ENCODE results near the gene RGS7.

The RGS7 gene

GRCh38 chr1:241263346-241263745, 93.7 kb downstream of the RGS7 start:
- H3K4me2 ChIP-seq (ENCODE audit: low read length) = no peak overlapping the region
- H3K79me2 ChIP-seq = no peaks in the 10 kb centered on the region
- H3K9ac ChIP-seq = no peak overlapping the region
- H3K4me1 ChIP-seq = no peaks in the 10 kb centered on the region
- no peak overlapping the region for H3K27ac ChIP-seq
- H3K36me3 ChIP-seq (ENCODE audit: control insufficient read depth, insufficient read depth, low read length) = no peaks in the 10 kb centered on the region
- H2AFZ ChIP-seq = no peak overlapping the region
- no peak overlapping the region for H3K4me3 ChIP-seq (ENCODE audit: low read depth, low read length)
- no peaks in the 10 kb centered on the region for H3K27me3 ChIP-seq (ENCODE audit: control insufficient read depth, insufficient read depth, low read length)
- no peaks in the 10 kb centered on the region for H3K9me3 ChIP-seq (ENCODE audit: control insufficient read depth, low read length)
- TF ChIP-seq, protein P1, sequence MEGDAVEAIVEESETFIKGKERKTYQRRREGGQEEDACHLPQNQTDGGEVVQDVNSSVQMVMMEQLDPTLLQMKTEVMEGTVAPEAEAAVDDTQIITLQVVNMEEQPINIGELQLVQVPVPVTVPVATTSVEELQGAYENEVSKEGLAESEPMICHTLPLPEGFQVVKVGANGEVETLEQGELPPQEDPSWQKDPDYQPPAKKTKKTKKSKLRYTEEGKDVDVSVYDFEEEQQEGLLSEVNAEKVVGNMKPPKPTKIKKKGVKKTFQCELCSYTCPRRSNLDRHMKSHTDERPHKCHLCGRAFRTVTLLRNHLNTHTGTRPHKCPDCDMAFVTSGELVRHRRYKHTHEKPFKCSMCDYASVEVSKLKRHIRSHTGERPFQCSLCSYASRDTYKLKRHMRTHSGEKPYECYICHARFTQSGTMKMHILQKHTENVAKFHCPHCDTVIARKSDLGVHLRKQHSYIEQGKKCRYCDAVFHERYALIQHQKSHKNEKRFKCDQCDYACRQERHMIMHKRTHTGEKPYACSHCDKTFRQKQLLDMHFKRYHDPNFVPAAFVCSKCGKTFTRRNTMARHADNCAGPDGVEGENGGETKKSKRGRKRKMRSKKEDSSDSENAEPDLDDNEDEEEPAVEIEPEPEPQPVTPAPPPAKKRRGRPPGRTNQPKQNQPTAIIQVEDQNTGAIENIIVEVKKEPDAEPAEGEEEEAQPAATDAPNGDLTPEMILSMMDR (IDR thresholded peaks at IDR 0.05) = no peak

DNA sequence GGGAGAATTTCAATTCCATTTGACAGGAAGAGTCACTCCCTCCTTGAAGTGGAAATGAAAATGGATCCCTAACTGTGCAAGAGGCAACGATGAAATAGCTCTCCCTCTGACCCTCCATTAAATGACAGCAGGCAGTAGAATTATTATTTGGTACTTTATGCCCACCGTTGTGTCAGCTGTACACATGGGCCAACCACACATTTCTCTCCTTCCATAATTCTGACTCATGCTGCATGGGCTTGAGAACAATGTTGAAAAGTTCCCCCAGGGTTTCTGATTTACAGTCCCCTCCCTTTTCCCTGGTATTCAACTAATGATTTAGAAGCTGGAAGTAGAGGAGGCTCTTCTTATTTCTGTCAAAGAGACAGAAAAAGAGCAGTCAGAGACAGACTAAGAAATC, 103.5 kb downstream of the RGS7 start:
- Histone ChIP-seq H3K4me1 (no peaks in the 10 kb centered on the region), H3K27ac (no peak overlapping the region), H3K9ac (no peak overlapping the region), H2AFZ (no peak overlapping the region), H3K9me3 (ENCODE audit: control insufficient read depth, low read length) (no peaks in the 10 kb centered on the region), H3K4me3 (ENCODE audit: low read depth, low read length) (no peak overlapping the region), H3K27me3 (ENCODE audit: control insufficient read depth, insufficient read depth, low read length) (no peaks in the 10 kb centered on the region), H3K79me2 (no peaks in the 10 kb centered on the region), H3K36me3 (ENCODE audit: control insufficient read depth, insufficient read depth, low read length) (no peaks in the 10 kb centered on the region), H3K4me2 (ENCODE audit: low read length) (no peak overlapping the region)
- TF ChIP-seq, protein P1 (IDR thresholded peaks at IDR 0.05) = no peak

GRCh38 chr1:241250465-241250864, 106.5 kb downstream of the RGS7 start:
- Histone ChIP-seq H3K4me3 (ENCODE audit: low read depth, low read length) (no peak overlapping the region), H3K9ac (no peak overlapping the region), H3K79me2 (no peaks in the 10 kb centered on the region), H3K4me2 (ENCODE audit: low read length) (no peak overlapping the region), H3K4me1 (no peaks in the 10 kb centered on the region), H3K9me3 (ENCODE audit: control insufficient read depth, low read length) (no peaks in the 10 kb centered on the region), H3K27ac (no peak overlapping the region), H3K36me3 (ENCODE audit: control insufficient read depth, insufficient read depth, low read length) (no peaks in the 10 kb centered on the region), H3K27me3 (ENCODE audit: control insufficient read depth, insufficient read depth, low read length) (no peaks in the 10 kb centered on the region), H2AFZ (no peak overlapping the region)
- TF ChIP-seq, protein P1 (IDR thresholded peaks at IDR 0.05) = no peak

GRCh38 chr1:241240069-241240468, 116.9 kb downstream of the RGS7 start:
- Histone ChIP-seq H2AFZ (no peak overlapping the region), H3K9ac (no peak overlapping the region), H3K79me2 (no peaks in the 10 kb centered on the region), H3K27me3 (ENCODE audit: control insufficient read depth, insufficient read depth, low read length) (no peaks in the 10 kb centered on the region), H3K27ac (no peak overlapping the region), H3K4me1 (no peaks in the 10 kb centered on the region), H3K4me3 (ENCODE audit: low read depth, low read length) (no peak overlapping the region), H3K36me3 (ENCODE audit: control insufficient read depth, insufficient read depth, low read length) (no peaks in the 10 kb centered on the region), H3K9me3 (ENCODE audit: control insufficient read depth, low read length) (no peaks in the 10 kb centered on the region), H3K4me2 (ENCODE audit: low read length) (no peak overlapping the region)
- TF ChIP-seq, protein P1 (IDR thresholded peaks at IDR 0.05) = no peak

GRCh38 chr1:241237873-241238272, 119.1 kb downstream of the RGS7 start:
- Histone ChIP-seq H3K4me3 (ENCODE audit: low read depth, low read length) (no peak overlapping the region), H3K9me3 (ENCODE audit: control insufficient read depth, low read length) (no peaks in the 10 kb centered on the region), H3K27ac (no peak overlapping the region), H3K79me2 (no peaks in the 10 kb centered on the region), H3K27me3 (ENCODE audit: control insufficient read depth, insufficient read depth, low read length) (no peaks in the 10 kb centered on the region), H2AFZ (no peak overlapping the region), H3K36me3 (ENCODE audit: control insufficient read depth, insufficient read depth, low read length) (no peaks in the 10 kb centered on the region), H3K4me1 (no peaks in the 10 kb centered on the region), H3K9ac (no peak overlapping the region), H3K4me2 (ENCODE audit: low read length) (no peak overlapping the region)
- TF ChIP-seq, protein P1 (IDR thresholded peaks at IDR 0.05) = no peak

Measured in parathyroid adenoma (tissue), 2 donors.